Measurements from ENCODE around the gene GAPVD1.
"Not testable (repeated sequence)": the region's sequence is repeated elsewhere in the genome, so short reads cannot be mapped to it uniquely, and the experiment has no call there.

The GAPVD1 gene

DNA sequence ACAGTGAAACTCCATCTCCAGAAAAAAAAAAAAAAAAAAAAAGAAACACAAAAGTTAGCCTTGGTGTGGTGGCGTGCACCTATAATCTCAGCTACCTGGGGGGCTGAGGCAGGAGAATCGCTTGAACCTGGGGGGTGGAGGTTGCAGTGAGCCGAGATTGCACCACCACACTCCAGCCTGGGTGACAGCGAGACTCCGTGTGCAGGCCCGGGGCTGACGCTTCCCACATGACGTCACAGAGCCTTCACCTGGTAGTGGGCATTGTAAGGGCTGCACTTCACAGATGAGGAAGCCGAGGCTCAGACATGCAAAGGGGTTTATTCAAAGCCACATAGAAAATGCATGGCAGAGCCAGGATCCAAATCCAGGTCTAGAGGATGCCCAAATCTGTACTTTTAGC lies 114.2 kb downstream of the GAPVD1 start:
- no peak for DNase-seq

DNA sequence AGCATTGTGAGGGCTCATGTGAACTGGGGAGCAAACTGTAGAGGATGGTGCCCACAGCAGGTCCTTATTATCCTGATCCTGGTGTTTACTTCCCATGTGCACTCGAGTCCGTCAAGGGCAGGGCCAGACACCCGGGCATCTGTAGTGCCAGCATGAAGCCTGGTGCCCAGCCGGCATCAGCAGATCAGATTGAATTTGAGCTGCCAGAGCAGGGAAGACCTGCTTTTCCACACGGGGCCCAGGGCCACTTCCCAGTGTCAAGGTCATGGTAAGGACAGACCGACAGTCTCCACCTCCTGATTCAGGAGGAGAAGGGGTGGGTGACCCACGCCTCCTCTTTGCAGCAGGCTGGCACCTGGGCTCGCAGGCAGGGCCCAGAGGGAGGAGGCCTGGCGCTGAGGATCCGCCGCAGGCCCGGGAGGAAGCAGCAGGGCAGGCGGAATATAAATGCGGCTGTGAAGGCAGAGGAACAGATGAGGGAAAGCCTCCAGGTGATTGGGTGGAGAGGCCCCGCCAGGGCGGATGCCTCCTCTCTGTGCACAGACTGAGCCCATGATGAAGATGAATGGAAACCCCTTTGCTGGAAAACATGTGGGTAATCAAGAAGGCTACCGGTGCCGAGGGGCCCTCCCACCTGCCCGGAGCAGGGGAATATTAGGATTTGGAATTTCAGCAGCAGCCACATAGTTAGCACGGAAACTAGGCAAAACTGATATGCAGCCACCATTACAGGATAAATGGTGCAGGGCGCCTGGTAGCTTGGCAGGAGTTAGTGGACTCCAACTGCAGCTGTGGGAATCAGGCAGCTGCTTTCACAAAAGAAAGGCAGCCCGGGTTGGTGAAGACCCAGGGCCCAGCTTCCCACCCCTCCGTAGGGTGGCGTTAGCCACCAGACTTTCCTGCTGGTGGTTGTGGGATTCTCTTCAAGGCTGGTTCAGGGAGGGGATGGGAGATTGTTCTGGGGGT lies 114.9 kb downstream of the GAPVD1 start:
- no peak for DNase-seq

DNA sequence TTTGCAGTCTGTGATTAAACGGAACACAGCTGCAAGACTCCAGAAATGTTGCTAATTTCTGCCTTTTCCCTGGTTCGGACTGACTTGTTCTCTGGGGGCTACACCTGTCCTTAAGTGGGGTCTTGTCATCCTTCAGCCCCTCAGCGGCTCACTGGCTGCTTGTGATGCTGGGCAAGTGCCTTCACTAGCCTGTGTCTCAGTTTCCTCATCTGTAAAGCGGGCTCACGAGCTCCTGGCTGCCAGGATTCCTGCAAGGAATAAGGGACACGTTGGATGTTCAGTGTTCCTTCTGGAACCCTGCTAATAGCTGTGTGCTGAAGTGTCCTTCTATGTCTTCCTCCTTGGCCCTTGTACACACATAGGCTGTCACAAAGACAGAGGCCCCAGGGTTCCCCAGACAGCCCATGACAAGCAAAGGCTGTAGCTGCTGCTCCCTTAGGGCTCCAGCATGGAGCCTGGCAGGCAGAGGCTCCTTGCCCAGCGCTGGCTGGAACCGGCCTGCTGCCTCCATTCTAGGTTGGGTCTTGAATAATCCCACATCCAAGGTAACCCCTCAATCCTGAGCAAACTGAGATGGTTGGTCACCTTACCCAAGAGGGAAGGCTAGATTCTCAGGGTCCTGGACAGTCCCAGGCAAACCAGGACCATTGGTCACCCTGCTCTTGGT lies 116.1 kb downstream of the GAPVD1 start:
- DNase-seq, result no peak

DNA sequence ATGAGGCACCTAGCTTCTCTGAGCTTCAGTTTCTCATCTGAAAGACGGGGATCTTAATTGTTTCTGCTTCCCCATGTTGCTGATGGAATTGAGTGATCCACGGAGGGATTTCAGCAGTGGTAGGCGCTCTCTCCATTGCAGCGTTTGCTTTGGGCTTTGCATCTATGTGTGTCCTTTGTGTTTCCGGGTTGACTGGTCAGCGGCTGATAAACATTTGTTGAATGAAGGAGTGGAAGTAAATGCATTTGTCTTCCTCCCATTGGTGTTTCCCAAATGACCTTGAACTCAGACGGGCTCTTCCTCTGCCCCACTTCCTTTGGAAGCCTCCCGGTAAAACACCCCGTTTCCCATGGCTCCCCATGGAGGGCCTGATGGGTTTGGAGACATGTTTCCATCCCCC lies 117.2 kb downstream of the GAPVD1 start:
- DNase-seq, result no peak

DNA sequence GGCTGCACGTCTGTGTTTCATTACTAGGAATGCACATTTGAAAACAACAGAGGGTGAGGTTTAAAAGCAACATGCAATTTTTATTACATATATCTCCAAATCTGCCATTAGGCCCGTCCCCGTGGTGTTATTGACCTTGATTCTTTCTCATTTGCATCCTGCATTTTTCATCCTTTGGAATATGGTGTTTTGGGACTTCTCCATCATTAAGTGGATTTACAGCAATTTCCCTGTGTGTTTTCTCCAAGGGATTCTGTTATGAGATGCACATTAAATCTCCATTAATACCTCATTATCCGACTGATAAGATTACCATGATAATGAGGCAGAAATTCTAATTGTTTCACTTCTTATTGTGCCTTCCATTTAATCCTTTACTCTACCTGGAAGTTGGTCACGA lies 117.6 kb downstream of the GAPVD1 start:
- no peak for DNase-seq

DNA sequence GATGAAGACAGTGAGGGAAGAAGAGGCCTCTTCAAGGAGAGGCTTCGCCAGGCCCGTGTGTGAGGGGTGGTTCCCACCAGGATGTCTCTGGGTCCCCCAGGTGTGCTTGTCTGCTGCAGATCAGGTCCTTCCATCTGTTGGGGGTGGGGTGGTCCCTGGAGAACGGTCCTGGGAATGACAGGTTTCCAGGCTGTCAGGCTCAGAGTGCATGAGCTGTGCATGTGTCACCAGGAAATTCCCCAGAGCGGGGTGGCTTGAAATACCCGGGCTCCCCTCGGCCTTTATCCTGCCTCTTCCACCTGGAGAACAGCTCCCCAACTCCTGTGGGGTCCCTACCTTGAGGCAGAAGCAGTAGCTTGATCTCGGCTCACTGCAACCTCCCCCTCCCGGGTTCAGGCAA lies 118.8 kb downstream of the GAPVD1 start:
- DNase-seq, result no peak

DNA sequence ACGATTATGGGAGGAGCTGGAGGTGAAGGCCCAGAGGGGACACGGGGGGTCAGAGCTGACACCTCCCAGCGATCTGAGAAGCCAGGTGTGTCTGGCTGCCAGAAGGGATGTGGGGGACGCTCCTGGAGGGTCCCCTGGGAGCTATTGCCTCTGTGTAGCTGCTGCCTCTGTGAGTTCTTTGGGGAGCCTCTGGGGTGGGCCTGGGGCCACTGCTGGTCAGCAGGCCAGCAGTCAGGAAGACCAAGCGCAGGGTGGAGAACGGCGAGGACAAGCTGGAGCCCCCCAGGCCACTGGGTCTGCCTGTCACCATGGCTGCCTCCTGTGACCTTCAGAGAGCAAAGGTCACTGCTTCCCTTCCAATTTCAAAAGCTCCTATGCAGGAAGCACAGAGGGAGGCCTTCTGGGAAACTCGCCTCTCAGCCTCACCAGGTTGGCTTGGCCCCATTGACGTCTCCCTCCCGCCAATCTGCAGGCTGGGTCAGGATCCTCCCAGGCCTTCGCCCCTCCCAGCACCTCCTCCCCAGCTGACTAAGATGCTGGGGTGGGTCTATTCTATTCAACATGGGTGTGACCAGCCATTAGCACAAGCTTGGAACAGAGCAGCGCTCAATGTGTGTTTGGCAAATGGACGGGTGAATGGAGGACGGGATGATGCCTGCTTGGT lies 126.4 kb downstream of the GAPVD1 start:
- no peak for DNase-seq

DNA sequence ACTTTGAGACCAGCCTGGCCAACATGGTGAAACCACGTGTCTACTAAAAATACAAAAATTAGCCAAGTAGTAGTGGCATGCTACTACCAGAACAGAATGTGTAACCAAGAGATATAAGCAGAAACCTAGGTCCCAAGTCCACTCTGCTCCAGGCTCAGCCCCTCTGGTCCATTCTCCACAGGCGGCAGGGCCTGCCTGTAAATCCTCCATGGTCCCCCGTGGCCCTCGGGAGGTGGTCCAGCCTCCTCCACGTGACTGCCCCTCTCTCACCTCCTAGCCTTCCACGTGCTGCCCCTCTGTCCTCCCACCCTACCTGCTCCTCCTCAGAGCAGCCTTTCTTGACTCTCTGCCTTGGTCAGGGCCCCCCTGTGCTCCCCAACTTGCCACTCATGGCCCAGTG lies 127.4 kb downstream of the GAPVD1 start:
- DNase-seq, result no peak

DNA sequence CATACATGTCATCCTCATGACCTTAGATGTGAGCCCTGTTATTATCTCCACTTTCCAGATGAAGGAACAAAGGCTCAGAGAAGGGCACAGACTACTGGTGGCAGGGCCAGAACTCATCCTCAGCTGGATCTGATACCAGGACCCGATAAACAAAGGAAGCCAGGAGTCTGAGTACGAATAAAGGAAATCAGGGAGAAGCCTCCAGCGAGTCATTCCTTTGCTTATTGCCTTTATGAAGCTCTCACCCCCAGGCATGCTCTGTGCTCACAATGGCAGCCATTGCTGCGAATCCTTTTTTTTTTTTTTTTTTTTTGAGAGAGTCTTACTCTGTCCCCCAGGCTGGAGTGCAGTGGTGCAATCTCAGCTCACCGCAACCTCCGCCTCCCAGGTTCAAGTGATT lies 130.1 kb downstream of the GAPVD1 start:
- no peak for DNase-seq

DNA sequence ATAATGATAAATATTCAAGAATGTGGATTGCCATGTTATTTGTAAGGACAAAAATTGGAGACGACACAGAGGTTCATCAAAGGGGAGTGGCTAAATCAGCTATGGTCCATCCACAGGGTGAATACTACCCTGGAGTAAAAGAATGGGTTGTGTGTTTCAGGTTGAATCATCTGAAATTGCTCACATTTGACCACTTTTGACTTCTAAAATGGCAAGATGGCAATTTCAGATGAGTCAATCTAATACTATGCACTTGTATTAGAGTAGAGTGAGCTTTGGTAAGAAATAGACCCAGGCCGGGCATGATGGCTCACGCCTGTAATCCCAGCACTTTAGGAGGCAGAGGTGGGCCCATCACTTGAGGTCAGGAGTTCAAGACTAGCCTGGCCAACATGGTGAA lies 131.8 kb downstream of the GAPVD1 start:
- DNase-seq, result no peak

DNA sequence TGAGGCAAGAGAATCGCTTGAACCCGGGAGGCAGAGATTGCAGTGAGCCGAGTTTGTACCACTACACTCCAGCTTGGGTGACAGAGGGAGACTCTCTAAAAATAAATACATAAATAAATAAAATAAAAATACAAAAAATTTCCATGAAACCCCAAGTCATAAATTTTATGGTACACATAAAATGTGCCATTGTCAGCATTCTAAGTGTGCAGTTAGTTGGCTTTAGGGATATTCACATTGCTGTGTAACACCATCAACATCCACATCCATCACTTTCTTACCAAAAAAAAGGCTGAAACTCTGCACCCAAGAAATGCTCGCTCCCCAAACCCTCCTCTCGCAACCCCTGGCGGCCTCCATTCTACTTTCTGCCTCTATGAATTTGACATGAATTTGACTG lies 135.2 kb downstream of the GAPVD1 start:
- DNase-seq, result no peak

DNA sequence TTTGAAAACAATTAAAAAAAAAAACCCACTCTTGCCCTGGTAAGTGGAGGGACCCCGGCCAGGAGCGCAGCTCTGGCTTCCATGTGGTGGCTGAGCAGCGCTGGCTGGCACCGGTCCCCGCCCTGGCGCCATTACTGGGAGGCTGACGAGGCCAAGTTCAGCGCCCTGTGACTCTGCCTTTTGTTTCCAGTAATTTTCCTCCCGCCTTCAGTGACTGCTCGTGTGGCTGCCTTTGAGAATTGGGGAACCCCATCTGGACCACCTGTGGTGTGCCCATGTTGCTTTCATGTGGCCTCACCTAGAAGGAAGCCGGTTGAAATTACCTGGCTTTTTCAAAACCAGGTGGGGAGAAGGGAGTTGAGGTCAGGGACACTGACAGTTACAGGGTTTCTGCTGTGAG lies 136.1 kb downstream of the GAPVD1 start:
- no peak for DNase-seq

DNA sequence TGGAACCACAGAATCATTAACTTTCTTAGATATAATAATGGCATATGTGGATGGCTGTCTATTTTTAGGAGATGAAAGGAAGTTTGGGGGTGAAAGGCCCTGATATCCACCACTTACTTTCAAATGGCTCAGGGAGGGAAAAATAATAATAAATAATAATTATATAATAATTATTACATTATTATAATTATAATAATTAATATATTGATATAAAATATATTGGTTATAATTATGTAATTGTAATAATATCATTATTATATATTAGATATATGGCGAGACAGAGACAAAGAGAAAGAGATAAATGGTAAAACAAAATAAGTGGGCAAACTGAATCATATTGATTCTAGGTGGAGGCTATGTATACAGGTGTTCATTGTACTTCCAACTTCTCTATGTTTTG lies 136.6 kb downstream of the GAPVD1 start:
- DNase-seq, result no peak

DNA sequence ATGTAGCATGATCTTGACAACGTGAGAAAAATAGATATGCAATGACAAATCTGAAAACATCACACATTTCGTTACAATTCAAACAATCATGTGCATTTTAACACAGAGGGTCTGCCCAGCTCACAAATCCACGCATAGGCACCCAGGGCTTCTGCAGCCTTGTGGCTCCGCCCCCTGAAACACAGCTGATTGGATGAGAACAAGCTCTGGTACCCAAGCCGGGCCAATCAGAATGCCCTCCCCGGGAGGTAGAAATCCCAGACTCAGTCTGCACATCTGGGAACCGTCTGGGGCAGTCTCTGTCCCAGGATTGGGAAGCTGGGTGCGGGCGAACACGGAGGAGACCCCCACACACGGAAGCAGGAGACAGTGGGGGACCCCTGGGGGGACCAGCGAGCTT lies 137.5 kb downstream of the GAPVD1 start:
- DNase-seq, result no peak

DNA sequence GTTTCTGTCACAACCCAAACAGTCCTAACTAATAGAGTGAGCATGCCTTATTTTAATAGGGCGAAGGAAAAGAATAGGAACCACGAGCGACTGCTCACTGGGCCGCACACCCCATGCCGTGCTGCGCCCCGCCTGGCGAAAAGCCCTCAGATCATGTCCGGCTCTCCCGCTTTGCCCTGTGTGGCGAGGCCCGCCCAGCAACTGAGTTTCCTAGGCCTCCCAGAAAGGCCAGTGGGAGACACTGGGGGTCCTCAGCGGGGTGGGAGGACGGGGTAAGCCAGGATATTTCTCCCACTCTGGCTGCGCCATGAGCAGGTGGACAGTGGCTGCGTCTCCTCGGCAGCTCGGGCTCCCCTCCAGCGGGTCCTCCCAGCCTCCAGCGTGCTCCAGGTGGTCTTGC lies 138.0 kb downstream of the GAPVD1 start:
- no peak for DNase-seq

DNA sequence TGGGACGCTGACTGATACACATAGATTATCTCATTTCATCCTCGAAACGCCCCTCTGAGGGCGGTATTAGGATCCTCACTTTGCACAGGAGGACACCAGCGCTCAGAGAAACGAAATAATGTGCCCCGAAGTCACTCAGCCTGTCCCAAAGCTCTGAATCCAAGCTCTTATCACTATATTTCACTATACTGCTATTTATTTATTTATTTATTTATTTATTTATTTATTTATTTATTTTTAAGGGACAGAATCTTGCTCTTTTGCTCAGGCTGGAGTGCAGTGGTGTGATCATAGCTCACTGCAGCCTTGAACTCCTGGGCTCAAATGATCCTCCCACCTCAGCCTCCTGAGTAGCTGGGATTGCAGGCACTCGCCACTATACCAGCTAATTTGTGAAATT lies 138.6 kb downstream of the GAPVD1 start:
- not testable (repeated sequence) for DNase-seq

DNA sequence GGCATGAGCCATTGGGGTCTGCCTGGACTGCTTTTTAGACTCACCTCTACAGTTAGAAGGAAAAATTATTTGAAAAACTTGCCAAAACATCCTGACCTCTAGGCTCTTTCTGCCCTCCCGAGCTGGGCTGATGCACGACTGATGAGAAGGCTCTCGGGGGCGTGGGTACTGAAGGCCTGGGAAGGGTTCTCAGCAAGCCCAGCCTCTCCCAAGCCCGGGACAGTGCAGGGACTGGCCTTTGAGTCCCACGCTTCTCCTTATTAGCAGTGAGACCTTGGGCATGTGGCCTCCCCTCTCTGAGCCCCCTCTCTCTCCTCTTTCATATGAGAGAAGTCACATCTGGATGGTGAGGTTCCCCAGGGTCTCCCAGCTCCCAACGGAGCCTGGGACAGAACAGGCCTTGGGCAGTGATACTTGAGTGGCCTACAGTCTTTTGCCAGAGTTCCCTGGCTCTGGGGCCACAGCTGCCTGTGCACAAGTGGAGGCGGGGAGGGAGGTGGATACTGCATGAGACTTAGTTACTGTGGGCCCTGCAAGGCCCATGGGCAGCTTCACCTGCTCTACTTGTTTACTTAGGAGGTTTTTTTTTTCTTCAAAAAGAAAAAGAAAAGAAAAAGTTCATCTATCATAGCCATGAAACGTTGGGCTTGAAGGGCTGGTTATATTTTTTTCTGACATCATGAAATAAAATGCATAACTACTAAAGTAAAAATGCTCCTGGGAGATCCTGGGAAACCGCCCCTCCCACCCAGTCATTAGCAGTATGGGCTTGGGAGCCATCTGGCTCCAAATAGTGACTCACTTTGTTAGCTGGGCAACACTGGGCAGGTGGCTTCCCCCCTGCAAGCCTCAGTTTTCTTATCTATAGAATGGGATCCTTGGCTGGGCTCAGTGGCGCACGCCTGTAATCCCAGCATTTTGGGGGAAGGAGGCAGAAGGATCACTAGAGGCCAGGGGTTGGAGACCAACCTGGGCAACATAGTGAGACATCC lies 139.4 kb downstream of the GAPVD1 start:
- no peak for DNase-seq

DNA sequence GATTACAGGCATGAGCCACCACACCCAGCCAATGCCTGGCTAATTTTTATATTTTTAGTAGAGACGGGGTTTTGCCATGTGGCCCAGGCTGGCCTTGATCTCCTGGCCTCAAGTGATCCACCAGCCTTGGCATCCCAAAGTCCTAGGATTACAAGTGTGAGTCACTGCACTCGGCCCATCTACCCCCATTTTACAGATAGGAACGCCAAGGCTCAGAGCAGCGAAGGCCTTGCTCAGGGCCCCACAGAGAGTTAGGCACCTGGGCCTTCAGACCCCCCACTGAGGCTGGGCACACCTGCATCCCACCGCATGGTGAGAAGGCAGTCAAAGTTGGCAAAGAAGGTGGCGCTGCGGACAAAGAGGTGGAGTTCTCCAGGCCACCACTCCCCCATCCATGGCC lies 143.1 kb downstream of the GAPVD1 start:
- no peak for DNase-seq

DNA sequence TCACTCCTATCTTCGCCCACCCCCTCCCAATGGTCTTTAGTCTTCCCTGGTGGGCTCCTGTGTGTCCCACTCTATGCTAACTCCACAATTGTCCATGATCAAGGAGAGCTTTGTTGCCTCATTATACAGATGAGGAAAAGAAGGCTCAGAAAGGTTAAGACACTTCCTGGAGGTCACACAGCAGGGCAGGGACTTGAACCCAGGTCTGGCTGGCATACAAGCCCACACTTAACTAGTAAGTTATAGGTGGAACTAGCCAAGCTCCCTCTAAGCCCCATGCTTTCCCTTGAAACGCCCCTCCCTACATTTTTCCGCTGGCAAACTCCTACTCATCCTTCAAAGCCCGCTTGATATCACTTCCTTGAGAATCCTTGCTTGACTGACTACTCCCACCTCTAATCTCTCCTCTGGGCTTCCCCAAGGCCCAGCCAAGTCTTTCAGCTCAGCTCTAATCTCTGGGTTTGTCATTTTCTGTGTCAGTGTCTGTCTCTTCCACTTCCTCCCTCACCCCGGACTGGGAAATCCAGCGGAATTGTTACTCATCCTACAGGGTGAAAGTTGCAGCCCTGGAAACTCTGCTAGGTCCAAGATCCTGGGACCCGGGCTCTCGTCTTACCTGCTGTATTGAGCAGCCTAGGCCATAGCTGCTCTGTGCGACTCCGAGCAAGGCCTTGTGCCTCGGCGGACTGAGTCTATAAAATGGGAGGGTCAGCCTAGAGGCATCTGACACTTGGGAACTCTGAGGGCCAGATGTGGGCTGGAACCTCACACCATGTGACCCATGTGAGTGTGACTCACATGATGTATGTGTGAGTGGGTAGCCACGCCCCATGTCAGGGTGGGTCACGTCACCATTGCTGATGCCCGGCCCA lies 144.5 kb downstream of the GAPVD1 start:
- DNase-seq, result no peak

DNA sequence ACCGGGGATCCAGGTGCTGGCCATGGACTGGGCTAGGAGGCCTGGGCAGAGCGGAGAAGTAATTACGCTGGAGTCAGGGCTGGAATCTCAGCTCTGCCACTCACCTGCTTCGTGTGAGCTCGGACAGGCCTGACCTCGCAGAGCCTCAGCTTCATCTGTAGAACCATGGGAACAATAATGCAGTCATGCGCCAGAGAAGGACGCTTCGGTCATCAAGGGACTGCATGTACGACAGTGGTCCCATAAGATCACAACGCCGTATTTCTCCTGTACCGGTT lies 145.1 kb downstream of the GAPVD1 start:
- DNase-seq, result no peak

DNA sequence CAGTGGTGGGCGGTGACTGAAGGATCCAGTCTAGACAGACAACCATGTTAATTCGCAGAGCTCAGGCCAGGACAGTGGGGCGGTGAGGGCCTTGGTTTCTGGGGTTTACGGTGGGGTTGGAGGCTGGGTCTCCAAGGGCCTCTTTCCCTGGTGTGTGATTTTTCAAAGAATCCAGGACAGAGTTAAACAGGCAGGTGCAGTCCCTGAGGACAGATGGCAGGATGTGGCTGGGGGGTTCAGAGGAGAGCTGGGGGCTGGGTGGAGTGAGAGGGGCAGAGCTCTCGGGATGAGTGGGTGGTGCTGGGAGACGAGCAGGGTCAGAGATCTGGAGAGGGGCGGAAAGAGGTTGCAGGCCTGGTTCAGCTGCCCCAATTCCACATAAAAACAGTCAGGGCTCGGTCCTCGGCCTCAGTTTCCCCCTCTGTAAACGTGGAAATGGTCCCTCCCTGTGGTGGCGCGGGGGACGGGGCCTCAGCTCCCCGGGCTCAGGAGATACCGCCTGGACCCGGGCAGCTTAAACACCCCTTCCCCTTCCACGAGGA lies 145.9 kb downstream of the GAPVD1 start:
- DNase-seq, result no peak
